Tibial nerve (tissue), 4 donors: ENCODE measurements around the gene GATAD1. TPM values are rescaled to one million over a fixed set of nuclear protein-coding genes. Genes with fewer than 3 reads are reported as not detected.
"Not testable (repeated sequence)": the region's sequence is repeated elsewhere in the genome, so short reads cannot be mapped to it uniquely, and the experiment has no call there.

ENCODE experiments used
- DNase-seq, 2 donors: peaks; one replicate each; pipeline ENCODE4 v3.0.0-alpha.2; 2019; ENCODE audit warnings: low spot score in 2 of 2
- H3K27ac ChIP-seq, 4 donors: fragments of 200-600 bp; sonication (generic) in 3 of 4; one replicate each; pipeline ENCODE4 v1.5.1; 2017 to 2019; ENCODE audit warnings: mild to moderate bottlenecking in 1 of 4
- H3K27me3 ChIP-seq, 2 donors: fragments of 200-600 bp; sonication (generic) in 1 of 2; one replicate each; pipeline versions ENCODE4 v1.5.1 to v1.6.0; 2017 to 2019
- H3K36me3 ChIP-seq, 3 donors: fragments of 200-600 bp; sonication (generic); one replicate each; pipeline ENCODE4 v1.5.1; 2018 to 2019
- H3K4me1 ChIP-seq, 4 donors: fragments of 200-600 bp; sonication (generic) in 3 of 4; one replicate each; pipeline ENCODE4 v1.5.1; 2017 to 2019
- H3K4me3 ChIP-seq, 4 donors: fragments of 200-600 bp; sonication (generic) in 3 of 4; one replicate each; pipeline ENCODE4 v1.5.1; 2017 to 2019; ENCODE audit warnings: mild to moderate bottlenecking in 1 of 4, moderate library complexity in 1 of 4
- H3K9me3 ChIP-seq, 4 donors: fragments of 200-600 bp; sonication (generic) in 3 of 4; one replicate each; pipeline ENCODE4 v1.5.1; 2017 to 2019
- EP300 ChIP-seq, 2 donors: sonication (generic); formaldehyde crosslinking; IDR thresholded peaks; one replicate each; pipeline ENCODE4 v1.6.1; 2017; ENCODE audit warnings: antibody characterized with exemption in 2 of 2, mild to moderate bottlenecking in 1 of 2
- POLR2A ChIP-seq, 2 donors: fragments of 450-650 bp; IDR thresholded peaks; one replicate each; pipeline ENCODE4 v1.6.1; 2017; ENCODE audit warnings: antibody characterized with exemption in 2 of 2, mild to moderate bottlenecking in 2 of 2, moderate library complexity in 2 of 2
- WGBS, 2 donors: methylation state at CpG; one replicate each; pipeline ENCODE4 v1.1.5; 2018; 5-methylcytosine and 5-hydroxymethylcytosine counted together
- total RNA-seq, 4 donors: library from RNA; depleted of rRNA; stranded (reverse); fragments of >200 nt; gene quantifications; one replicate each; pipeline ENCODE4 v1.1.0, GENCODE V29; 2016
- TF ChIP-seq, protein P1 (sequence below), 5 experiments: fragments of 200-600 bp in 3 of 5; fragments of 450-650 bp in 2 of 5; sonication (generic) in 3 of 5; IDR thresholded peaks; one replicate each; pipeline ENCODE4 v1.5.1; 2016 to 2019; ENCODE audit warnings: antibody characterized with exemption in 5 of 5, mild to moderate bottlenecking in 3 of 5, moderate library complexity in 2 of 5

GATAD1 gene
- total RNA-seq, 4 donors from 2014 or later, result 46.8 to 91.2 (median 55.9) TPM

DNA sequence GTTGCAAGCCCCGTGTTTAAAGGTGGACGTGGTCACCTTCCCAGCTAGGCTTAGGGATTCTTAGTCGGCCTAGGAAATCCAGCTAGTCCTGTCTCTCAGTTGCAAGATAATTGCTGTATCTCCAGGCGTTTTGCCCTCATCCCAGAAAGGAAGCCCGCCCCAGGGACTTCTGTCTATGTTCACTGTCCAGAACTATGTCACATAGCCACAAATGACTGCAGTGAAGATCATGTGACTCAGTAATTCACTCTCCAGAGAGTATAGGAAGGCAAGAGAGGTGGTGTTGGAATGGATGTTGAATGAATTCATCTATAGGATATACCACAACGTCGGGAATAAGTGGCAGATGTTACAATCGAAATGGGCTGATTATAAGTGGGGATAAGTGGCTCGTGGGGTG is 30.8 kb downstream of the GATAD1 start:
- Histone ChIP-seq H3K4me1 (no peaks in the 10 kb centered on the region), H3K27me3 (no peaks in the 10 kb centered on the region), H3K27ac (no peak overlapping the region), H3K36me3 (peaks cover 0 to 65% (median 0%) of the 10 kb centered on the region in 3 donors), H3K4me3 (no peak overlapping the region), H3K9me3 (no peaks in the 10 kb centered on the region)
- DNase-seq, result no peak
- WGBS, 2 donors, result 85 to 89% methylated on average over 9 of the region's 9 CpGs
- TF ChIP-seq POLR2A (IDR thresholded peaks at IDR 0.05), result no peak
- TF ChIP-seq, protein P1, sequence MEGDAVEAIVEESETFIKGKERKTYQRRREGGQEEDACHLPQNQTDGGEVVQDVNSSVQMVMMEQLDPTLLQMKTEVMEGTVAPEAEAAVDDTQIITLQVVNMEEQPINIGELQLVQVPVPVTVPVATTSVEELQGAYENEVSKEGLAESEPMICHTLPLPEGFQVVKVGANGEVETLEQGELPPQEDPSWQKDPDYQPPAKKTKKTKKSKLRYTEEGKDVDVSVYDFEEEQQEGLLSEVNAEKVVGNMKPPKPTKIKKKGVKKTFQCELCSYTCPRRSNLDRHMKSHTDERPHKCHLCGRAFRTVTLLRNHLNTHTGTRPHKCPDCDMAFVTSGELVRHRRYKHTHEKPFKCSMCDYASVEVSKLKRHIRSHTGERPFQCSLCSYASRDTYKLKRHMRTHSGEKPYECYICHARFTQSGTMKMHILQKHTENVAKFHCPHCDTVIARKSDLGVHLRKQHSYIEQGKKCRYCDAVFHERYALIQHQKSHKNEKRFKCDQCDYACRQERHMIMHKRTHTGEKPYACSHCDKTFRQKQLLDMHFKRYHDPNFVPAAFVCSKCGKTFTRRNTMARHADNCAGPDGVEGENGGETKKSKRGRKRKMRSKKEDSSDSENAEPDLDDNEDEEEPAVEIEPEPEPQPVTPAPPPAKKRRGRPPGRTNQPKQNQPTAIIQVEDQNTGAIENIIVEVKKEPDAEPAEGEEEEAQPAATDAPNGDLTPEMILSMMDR (IDR thresholded peaks at IDR 0.05), result no peak
- no peak for TF ChIP-seq EP300 (IDR thresholded peaks at IDR 0.05)

DNA sequence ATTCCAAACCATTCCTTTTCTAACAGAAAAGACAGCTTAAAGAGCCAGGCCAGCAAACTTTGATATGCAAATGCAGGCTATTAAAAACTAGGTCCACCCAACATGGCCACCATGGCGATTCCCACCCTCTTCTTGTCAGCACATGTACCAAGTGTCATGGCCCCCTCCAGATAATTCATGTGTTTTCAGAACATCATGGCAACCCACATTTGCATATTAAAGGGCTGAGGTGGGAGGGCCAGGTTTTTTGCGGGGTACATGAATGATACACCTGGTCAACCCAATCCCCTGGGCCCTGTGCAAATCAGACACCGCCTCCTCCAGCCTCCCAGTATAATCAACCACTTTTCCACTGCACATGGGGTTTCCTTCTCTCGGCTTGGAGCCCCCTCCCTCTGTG is 31.4 kb downstream of the GATAD1 start:
- TF ChIP-seq EP300 (IDR thresholded peaks at IDR 0.05) (no peak), POLR2A (IDR thresholded peaks at IDR 0.05) (no peak)
- TF ChIP-seq, protein P1 (IDR thresholded peaks at IDR 0.05), result no peak
- H3K4me1 ChIP-seq, result no peaks in the 10 kb centered on the region
- WGBS, 2 donors, result 89 to 94% methylated on average over 4 of the region's 4 CpGs
- peaks cover 0 to 63% (median 0%) of the 10 kb centered on the region in 3 donors for H3K36me3 ChIP-seq
- no peaks in the 10 kb centered on the region for H3K9me3 ChIP-seq
- no peak overlapping the region for H3K27ac ChIP-seq
- H3K4me3 ChIP-seq, result no peak overlapping the region
- no peaks in the 10 kb centered on the region for H3K27me3 ChIP-seq
- no peak for DNase-seq

DNA sequence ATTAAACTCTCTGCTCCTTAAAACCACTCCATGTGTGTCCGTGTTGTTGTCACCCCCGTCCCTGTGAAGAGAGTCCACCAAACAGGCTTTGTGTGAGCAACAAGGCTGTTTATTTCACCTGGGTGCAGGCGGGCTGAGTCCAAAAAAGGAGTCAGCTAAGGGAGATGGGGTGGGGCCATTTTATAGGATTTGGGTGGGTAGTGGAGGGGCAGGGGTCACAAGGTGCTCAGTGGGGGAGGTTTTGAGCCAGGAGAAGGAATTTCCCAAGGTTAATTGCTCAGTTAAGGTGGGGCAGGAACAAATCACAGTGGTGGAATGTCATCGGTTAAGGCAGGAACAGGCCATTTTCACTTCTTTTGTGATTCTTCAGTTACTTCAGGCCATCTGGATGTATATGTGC is 31.9 kb downstream of the GATAD1 start:
- DNase-seq, result not testable (repeated sequence)

DNA sequence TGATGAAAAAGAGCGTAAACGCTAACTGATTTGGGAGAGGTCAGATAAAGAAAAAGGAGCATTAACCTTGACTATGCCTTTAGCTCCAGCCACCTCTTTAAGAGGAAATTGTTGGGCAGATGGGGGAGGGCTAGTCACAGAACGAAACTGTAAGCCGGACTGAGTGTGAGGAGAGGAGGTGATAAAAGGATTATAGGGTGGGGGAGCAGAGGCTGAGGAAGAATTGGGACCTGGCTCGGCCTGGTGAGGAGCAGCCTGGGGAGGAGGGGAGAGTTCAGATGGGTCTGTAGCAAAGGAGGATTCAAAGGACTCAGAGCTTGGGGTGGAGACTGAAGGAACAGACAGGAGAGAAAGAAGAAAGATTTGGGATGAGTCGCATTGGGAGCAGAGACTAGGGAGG is 36.3 kb downstream of the GATAD1 start:
- not testable (repeated sequence) for H3K4me3 ChIP-seq, H3K9me3 ChIP-seq, H3K27me3 ChIP-seq, DNase-seq, H3K27ac ChIP-seq, H3K4me1 ChIP-seq
- 66 to 71% methylated on average over 6 of the region's 6 CpGs for WGBS, 2 donors
- peaks cover 0 to 68% (median 3%) of the 10 kb centered on the region in 3 donors for H3K36me3 ChIP-seq

More for the DNA sequence above, 31.9 kb downstream of the GATAD1 start:
- H3K4me1 ChIP-seq, H3K27me3 ChIP-seq, H3K27ac ChIP-seq, H3K4me3 ChIP-seq, H3K9me3 ChIP-seq: not testable (repeated sequence)
- H3K36me3 ChIP-seq, result peaks cover 0 to 63% (median 0%) of the 10 kb centered on the region in 3 donors
- WGBS, 2 donors, result 87 to 92% methylated on average over 4 of the region's 4 CpGs

DNA sequence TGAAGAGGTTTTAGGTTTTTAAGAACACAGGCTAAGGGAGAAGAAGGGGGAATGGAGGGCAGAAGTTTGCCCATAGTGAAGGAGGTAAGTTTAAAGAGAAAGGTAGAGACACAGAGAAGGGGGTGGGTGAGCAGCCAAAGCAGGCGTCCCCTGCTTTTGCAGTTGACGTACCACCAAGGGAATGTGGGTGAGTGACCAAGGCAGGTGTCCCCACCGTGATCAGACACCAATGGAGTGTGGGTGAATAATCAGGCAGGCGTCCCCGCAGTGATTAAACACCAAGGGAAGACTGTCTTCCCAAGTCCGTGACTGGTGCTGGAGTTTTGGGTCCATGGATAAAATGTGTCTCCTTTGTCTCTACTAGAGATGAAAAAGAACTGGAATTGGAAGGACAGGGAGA is 36.9 kb downstream of the GATAD1 start:
- not testable (repeated sequence) for H3K4me1 ChIP-seq, H3K4me3 ChIP-seq, H3K27me3 ChIP-seq, DNase-seq, H3K27ac ChIP-seq, H3K9me3 ChIP-seq
- 93 to 97% methylated on average over 6 of the region's 6 CpGs for WGBS, 2 donors
- peaks cover 2 to 69% (median 3%) of the 10 kb centered on the region in 3 donors for H3K36me3 ChIP-seq

DNA sequence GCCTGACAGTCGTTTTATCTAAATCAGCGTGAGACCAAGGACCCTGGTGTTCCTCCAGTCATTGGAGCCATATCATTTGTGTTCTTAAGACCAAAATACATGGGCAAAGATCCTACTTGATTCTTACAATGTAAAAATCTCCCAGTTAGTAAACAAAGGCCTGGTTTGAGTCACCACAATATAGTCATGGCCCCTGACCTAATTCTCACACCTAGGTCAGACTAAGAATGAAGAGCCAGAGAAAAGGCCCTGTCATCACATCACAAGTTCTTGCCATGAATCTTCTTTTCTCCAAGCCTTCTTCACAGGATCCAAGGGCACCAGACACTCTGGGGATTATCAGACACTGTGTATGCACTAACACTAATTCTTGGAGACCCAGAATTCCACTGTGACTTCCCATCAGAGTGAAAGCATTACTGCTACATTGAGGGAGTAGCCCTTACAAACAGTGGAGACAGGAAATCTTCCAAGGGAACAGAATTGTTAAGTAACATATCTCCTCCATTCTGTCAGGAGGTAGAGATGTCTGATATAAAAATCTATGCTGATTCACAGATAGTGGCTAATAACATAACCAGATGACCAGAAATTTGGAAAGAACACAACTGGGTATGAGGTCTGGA is 38.1 kb downstream of the GATAD1 start:
- Histone ChIP-seq H3K4me1 (no peaks in the 10 kb centered on the region), H3K27ac (no peak overlapping the region), H3K4me3 (no peak overlapping the region), H3K9me3 (no peaks in the 10 kb centered on the region), H3K36me3 (peaks cover 3 to 80% (median 6%) of the 10 kb centered on the region in 3 donors), H3K27me3 (no peaks in the 10 kb centered on the region)
- 89 to 96% methylated on average over 2 of the region's 2 CpGs for WGBS, 2 donors
- no peak for TF ChIP-seq EP300 (IDR thresholded peaks at IDR 0.05)
- TF ChIP-seq, protein P1 (IDR thresholded peaks at IDR 0.05), result no peak
- TF ChIP-seq POLR2A (IDR thresholded peaks at IDR 0.05), result no peak
- no peak for DNase-seq

DNA sequence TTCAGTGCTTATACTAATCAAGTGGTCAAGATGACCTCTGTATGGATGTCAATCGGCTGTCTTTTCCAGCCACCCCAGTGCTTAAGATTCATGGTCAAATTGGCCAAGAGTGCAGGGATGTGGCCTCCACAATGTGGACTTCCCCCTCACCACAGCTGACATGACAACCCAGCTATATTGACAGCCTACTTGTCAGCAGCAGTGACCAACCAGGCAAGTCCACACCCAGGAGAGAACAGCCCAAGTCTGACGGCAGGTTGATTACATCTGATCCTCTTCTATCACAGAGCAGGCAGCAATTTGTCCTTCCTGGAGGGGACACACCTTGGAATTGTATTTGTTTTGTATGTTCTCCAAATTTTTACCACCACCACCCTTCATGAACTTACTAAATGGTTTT is 38.7 kb downstream of the GATAD1 start:
- Histone ChIP-seq H3K4me3 (no peak overlapping the region), H3K27ac (no peak overlapping the region), H3K4me1 (no peaks in the 10 kb centered on the region), H3K9me3 (no peaks in the 10 kb centered on the region), H3K27me3 (no peaks in the 10 kb centered on the region), H3K36me3 (peaks cover 3 to 86% (median 6%) of the 10 kb centered on the region in 3 donors)
- WGBS, 2 donors, result 85 to 87% methylated on average over 2 of the region's 2 CpGs
- DNase-seq, result no peak
- TF ChIP-seq, protein P1 (IDR thresholded peaks at IDR 0.05), result no peak
- TF ChIP-seq POLR2A (IDR thresholded peaks at IDR 0.05) (no peak), EP300 (IDR thresholded peaks at IDR 0.05) (no peak)
